Activated naive CD4-positive, alpha-beta T cell treated with anti-CD3 and anti-CD28 coated beads, Interleukin-2, amount 10 ng/mL, durations not matched to agents 7 days and 5 days (primary cell): Measurements from ENCODE around the gene MAGOHB.
"Not testable (repeated sequence)": the region's sequence is repeated elsewhere in the genome, so short reads cannot be mapped to it uniquely, and the experiment has no call there.

Source experiments
- CTCF ChIA-PET: fragments of 350-600 bp; sonication (Branson Sonifier 250); formaldehyde crosslinking; loops from one replicate; lab custom pipeline; 2021; ENCODE audit warnings: antibody characterized with exemption; lab: Charles Lee
- DNase-seq: peaks from one replicate; pipeline ENCODE4 v3.0.0-alpha.2; 2020
- H3K27ac Mint-ChIP-seq: one replicate; pipeline ENCODE4 v1.8.0; 2021; ENCODE audit warnings: mild to moderate bottlenecking, moderate library complexity, mixed read lengths
- H3K27me3 Mint-ChIP-seq: one replicate; pipeline ENCODE4 v1.8.0; 2021; ENCODE audit warnings: mild to moderate bottlenecking, mixed read lengths
- H3K36me3 Mint-ChIP-seq: one replicate; pipeline ENCODE4 v1.8.0; 2021; ENCODE audit warnings: mixed read lengths
- H3K4me1 Mint-ChIP-seq: one replicate; pipeline ENCODE4 v1.8.0; 2021; ENCODE audit warnings: mixed read lengths
- H3K4me3 Mint-ChIP-seq: one replicate; pipeline ENCODE4 v1.8.0; 2021; ENCODE audit warnings: mild to moderate bottlenecking, moderate library complexity, mixed read lengths
- H3K9me3 Mint-ChIP-seq: one replicate; pipeline ENCODE4 v1.8.0; 2021; ENCODE audit warnings: mixed read lengths

Gene MAGOHB

DNA sequence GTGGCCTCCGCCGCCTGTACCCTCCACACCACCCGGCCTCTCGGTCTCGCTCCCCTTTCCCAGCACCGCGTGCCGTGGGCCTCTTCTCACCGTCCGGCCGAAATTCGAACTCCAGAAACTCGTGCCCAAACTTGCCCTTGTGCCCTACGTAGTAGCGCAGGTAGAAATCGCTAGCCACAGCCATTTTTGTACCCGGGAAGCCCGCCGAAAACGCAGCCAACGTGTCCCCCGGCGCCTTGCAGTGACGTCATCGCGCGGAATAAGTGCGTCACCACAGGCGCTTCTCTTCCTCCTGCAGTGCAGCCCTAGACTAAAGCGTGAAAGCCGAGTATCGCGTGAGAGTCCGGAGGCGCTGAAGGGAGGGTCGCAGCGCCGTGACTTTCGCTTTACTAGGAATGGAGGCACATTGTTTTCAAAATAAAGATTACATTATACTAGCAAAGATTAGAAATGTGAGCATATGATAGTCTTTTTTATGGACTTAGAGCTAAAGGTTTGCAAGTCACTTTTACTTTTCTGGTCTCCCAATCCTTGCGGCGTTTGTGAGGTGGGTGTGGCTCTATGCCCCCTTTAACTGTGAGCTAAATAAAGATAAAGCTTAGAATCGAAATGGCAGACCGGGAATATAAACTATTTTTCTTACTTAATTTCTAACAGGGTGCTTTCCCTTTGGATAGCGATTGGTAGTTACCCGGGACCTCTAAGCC lies at the start of gene MAGOHB:
MAGOHB (minus strand) TSS at position 261 of the 707 bp plus-strand sequence; CDS start at position 184, 77 bp downstream.
- Mint-ChIP-seq H3K27ac (peak within 1 kb of the TSS; percentile 99), H3K27me3 (peaks cover 14% of the 10 kb centered on the region), H3K36me3 (peaks cover 29% of the 10 kb centered on the region), H3K4me1 (peaks cover 35% of the 10 kb centered on the region), H3K9me3 (no peaks in the 10 kb centered on the region), H3K4me3 (peak within 1 kb of the TSS; percentile 99)
- DNase-seq: peak; percentile 99
- CTCF ChIA-PET: no interaction called here

DNA sequence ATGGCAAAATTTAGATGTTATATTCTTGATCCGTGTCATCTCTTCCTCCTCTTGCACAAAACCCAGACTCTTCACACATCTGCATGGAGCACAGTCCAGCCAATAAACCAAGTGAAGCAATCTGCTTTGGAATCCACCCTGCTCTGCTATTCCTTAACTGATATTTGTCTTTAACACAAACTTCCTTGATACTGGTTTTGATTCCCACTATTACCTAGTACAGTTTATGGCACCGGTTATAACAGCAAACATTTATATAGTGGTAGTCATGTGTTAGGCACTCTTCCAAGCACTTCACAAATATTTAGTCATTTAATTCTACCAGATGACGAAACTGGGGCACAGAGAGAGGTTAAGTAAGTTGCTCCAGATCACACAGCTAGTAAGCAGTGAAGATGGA lies 47.9 kb upstream of the MAGOHB start:
- no peak for DNase-seq
- H3K9me3 Mint-ChIP-seq: peaks cover 2% of the 10 kb centered on the region
- H3K36me3 Mint-ChIP-seq: no peaks in the 10 kb centered on the region
- H3K4me1 Mint-ChIP-seq: no peaks in the 10 kb centered on the region
- H3K27ac Mint-ChIP-seq: no peak overlapping the region
- CTCF ChIA-PET: no interaction called here
- H3K4me3 Mint-ChIP-seq: no peak overlapping the region
- H3K27me3 Mint-ChIP-seq: peaks cover 31% of the 10 kb centered on the region

DNA sequence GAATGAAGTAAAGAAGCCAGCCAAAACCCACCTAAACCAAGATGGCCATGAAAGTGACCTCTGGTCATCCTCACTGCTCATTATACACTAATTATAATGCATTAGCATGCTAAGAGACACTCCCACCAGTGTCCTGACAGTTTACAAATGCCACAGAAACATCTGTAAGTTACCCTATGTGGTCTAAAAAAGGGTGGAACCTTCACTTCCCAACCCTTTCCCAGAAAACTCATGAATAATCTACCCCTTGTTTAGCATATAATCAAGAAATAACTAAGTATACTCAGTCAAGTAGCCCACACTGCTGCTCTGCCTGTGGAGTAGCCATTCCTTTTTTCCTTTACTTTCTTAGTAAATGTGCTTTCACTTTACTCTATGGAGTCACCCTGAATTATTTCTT lies 40.6 kb upstream of the MAGOHB start:
- peaks cover 2% of the 10 kb centered on the region for H3K9me3 Mint-ChIP-seq
- H3K36me3 Mint-ChIP-seq: no peaks in the 10 kb centered on the region
- H3K4me1 Mint-ChIP-seq: no peaks in the 10 kb centered on the region
- H3K27ac Mint-ChIP-seq: no peak overlapping the region
- no peak overlapping the region for H3K4me3 Mint-ChIP-seq
- peaks cover 25% of the 10 kb centered on the region for H3K27me3 Mint-ChIP-seq
- CTCF ChIA-PET: no interaction called here
- DNase-seq: no peak

DNA sequence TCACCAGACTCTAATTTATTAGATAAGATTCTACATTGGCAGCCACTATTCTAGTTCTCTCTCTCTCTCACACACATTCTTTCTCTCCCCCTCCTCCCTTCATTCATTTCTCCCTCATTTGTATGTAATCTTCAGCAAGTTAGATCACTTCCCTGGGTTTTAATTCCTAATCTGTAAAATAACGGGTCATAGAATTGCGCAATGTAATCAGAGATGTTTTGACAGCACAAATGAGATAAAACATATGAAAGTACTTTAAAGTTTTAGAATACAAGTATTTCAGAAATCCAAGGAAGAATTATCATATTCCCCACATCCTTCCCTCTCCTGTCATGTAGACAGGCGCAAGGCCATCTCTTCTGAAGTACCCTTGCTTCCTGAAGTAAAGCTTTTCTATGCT lies 38.8 kb upstream of the MAGOHB start:
- Mint-ChIP-seq H3K27me3 (peaks cover 23% of the 10 kb centered on the region), H3K27ac (no peak overlapping the region), H3K4me1 (no peaks in the 10 kb centered on the region), H3K9me3 (peaks cover 9% of the 10 kb centered on the region), H3K4me3 (no peak overlapping the region), H3K36me3 (no peaks in the 10 kb centered on the region)
- no peak for DNase-seq
- CTCF ChIA-PET: no interaction called here

DNA sequence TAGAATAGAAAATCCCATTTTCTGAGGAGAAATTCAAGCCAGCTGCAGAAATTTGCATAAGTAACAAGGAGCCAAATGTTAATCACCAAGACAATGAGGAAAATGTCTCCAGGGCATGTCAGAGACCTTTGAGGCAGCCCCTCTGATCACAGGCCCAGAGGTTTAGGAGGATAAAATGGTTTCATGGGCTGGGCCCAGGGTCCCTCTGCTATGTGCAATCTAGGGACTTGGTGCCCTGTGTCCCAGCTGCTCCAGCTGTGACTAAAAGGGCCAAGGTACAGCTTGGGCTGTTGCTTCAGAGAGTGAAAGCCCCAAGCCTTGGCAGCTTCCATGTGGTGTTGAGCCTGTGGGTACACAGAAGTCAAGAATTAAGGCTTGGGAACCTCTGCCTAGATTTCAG lies 33.2 kb upstream of the MAGOHB start:
- H3K9me3 Mint-ChIP-seq: peaks cover 28% of the 10 kb centered on the region
- H3K36me3 Mint-ChIP-seq, H3K4me1 Mint-ChIP-seq, CTCF ChIA-PET, DNase-seq, H3K4me3 Mint-ChIP-seq, H3K27ac Mint-ChIP-seq: not testable (repeated sequence)
- H3K27me3 Mint-ChIP-seq: peaks cover 21% of the 10 kb centered on the region

DNA sequence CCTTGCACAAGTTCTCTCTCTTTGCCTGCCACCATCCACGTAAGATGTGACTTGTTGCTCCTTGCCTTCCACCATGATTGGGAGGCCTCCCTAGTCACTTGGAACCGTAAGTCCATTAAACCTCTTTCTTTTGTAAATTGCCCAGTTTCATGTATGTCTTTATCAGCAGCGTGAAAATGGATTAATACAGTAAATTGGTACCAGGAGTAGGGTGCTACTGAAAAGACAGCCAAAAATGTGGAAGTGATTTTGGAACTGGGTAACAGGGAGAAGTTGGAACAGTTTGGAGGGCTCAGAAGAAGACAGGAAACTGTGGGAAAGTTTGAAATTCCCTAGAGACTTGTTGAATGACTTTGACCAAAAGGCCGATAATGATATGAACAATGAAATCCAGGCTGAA lies 32.5 kb upstream of the MAGOHB start:
- Mint-ChIP-seq H3K4me1 (no peaks in the 10 kb centered on the region), H3K27me3 (peaks cover 24% of the 10 kb centered on the region), H3K9me3 (peaks cover 28% of the 10 kb centered on the region), H3K27ac (no peak overlapping the region), H3K4me3 (no peak overlapping the region), H3K36me3 (peaks cover 3% of the 10 kb centered on the region)
- no peak for DNase-seq
- CTCF ChIA-PET: no interaction called here

DNA sequence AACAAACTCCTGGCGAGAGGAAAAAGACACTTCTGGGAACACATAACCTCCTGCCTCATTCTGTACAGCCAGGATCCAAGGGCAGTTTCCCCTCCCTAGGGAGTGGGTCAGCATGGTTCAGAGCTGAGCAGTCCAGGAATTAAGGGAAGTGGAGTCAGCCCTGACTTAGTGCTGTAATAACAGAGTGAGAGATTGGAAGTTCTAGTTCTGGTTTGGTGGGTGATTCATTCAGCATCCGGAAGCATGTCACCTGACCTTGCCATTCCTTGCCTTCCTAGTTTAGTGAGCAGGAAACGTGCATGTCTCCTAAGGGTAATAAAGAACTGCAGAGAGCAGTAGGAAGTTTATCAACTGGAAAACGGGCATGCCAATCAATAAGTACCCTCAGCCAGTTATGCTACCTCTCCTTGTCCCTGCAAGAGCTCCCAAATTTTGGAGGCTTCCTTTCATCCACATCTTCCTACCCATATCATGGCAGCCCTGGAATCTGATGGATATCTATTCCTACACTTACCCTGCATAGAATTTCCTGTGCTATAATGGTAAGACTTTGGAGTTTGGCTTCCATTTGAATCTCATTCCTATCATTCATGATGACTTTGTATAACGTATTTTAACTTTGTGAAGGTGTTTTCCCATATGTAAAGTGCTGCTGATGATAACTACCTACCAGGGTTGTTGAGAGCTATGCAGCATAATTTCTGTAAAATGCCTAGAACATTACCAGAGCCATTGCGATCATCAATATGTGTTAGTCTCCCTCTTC lies 28.5 kb upstream of the MAGOHB start:
- peaks cover 21% of the 10 kb centered on the region for H3K9me3 Mint-ChIP-seq
- no peak overlapping the region for H3K27ac Mint-ChIP-seq
- DNase-seq: no peak
- CTCF ChIA-PET: no interaction called here
- H3K36me3 Mint-ChIP-seq: peaks cover 3% of the 10 kb centered on the region
- no peaks in the 10 kb centered on the region for H3K4me1 Mint-ChIP-seq
- peaks cover 13% of the 10 kb centered on the region for H3K27me3 Mint-ChIP-seq
- H3K4me3 Mint-ChIP-seq: no peak overlapping the region

DNA sequence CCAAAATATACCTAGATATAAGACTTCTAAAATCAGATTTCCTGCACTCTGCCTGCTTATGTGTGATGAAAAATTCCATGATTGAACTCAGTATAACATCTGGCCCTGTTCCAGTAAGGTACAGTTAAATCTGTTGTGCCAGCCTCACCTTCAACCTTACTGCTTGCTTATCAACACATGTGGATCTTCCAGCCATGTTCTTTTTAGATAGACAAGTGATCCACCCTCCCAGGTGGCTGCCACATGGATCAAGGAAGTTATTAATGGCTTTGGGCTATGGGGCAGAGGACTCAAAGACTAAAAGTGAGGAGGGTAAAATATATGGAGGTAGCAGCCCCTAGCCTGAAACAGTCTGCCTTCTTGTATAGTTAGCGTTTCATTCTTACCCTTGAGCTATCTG lies 25.3 kb upstream of the MAGOHB start:
- DNase-seq: no peak
- no peaks in the 10 kb centered on the region for H3K4me1 Mint-ChIP-seq
- no peak overlapping the region for H3K27ac Mint-ChIP-seq
- H3K4me3 Mint-ChIP-seq: no peak overlapping the region
- peaks cover 18% of the 10 kb centered on the region for H3K27me3 Mint-ChIP-seq
- CTCF ChIA-PET: no interaction called here
- no peaks in the 10 kb centered on the region for H3K36me3 Mint-ChIP-seq
- H3K9me3 Mint-ChIP-seq: no peaks in the 10 kb centered on the region

DNA sequence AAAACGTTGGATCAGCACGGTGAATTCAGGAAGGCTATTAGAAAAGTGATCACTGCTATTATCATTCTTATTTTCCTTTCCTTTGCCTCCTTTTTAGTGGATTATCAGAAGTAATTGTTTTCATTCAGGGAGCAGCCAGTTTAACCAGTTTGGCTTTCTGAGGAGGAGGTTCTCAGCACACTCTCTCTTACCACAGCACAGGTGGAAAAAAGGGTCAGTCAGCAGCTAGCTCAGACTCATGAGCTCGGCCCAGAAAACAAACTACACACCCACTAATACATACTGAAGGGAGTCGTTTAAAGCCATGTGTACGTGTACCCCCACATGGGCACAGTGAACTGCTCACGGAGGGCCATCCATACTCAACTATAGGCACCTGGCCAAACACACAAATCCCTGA lies 23.2 kb upstream of the MAGOHB start:
- no peak for DNase-seq
- Mint-ChIP-seq H3K9me3 (no peaks in the 10 kb centered on the region), H3K4me3 (no peak overlapping the region), H3K27ac (no peak overlapping the region), H3K4me1 (no peaks in the 10 kb centered on the region), H3K27me3 (peaks cover 18% of the 10 kb centered on the region), H3K36me3 (no peaks in the 10 kb centered on the region)
- CTCF ChIA-PET: no interaction called here

DNA sequence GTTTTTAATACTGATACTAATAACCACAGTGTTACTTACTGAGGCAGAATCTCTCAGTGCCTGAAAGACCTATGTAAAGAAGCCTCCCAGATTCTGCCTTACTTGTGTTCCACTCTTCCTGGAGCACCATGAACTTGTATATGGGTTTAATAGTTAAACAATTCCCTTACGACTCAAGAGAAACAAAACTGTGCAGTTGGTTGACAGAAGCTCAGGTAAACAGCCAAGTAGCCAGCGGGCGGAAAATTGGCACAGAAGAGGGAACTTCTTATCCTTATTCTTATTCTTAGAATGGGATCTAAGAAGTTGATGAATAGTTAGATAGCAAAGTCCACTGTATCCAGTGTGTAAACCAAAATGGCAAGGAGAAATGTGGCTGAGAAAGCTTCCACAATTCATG lies 22.7 kb upstream of the MAGOHB start:
- Mint-ChIP-seq H3K36me3 (no peaks in the 10 kb centered on the region), H3K4me1 (no peaks in the 10 kb centered on the region), H3K4me3 (no peak overlapping the region), H3K9me3 (no peaks in the 10 kb centered on the region), H3K27me3 (peaks cover 14% of the 10 kb centered on the region), H3K27ac (no peak overlapping the region)
- DNase-seq: no peak
- CTCF ChIA-PET: no interaction called here

DNA sequence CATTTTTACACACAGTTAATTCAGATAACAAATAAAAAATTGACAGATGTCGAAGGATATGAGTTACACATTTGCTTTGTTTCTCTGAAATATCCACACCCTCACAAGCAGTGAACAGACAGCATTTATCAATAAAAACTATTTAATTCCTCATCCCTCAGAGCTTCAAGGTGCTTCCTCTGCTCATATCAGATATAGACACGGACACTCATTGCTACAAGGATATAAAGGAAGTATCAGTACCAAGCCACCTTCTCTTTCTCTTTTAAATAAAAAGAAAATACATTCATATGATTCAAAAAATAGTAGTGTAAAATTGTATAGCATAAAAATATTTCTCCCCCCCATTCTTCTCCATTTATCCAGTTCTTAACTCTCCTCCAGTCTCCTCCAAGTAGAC lies 21.9 kb upstream of the MAGOHB start:
- no peaks in the 10 kb centered on the region for H3K9me3 Mint-ChIP-seq
- H3K4me1 Mint-ChIP-seq: no peaks in the 10 kb centered on the region
- H3K36me3 Mint-ChIP-seq: no peaks in the 10 kb centered on the region
- CTCF ChIA-PET: no interaction called here
- no peak for DNase-seq
- peaks cover 12% of the 10 kb centered on the region for H3K27me3 Mint-ChIP-seq
- H3K27ac Mint-ChIP-seq: no peak overlapping the region
- no peak overlapping the region for H3K4me3 Mint-ChIP-seq

DNA sequence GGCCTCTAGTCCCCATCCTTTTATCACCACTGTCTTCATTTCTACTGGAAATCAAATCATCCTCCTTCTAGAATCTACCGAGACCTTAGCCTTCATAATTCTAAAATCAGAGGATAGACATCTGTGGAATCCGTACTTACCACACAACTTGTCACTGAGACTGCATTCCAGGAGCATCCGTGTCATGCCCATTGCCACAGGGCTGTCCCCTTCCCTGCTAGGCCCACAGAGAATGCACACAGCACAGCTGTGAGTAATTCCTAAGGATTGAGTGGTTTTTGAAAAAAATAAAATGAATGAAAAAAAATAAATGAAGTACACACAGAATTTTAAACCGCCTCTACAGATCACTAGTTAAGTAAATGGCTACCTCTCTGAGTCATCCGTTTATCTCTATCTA lies 21.0 kb upstream of the MAGOHB start:
- Mint-ChIP-seq H3K27me3 (peaks cover 13% of the 10 kb centered on the region), H3K4me3 (no peak overlapping the region), H3K4me1 (no peaks in the 10 kb centered on the region), H3K36me3 (no peaks in the 10 kb centered on the region), H3K27ac (no peak overlapping the region), H3K9me3 (no peaks in the 10 kb centered on the region)
- DNase-seq: no peak
- CTCF ChIA-PET: no interaction called here

DNA sequence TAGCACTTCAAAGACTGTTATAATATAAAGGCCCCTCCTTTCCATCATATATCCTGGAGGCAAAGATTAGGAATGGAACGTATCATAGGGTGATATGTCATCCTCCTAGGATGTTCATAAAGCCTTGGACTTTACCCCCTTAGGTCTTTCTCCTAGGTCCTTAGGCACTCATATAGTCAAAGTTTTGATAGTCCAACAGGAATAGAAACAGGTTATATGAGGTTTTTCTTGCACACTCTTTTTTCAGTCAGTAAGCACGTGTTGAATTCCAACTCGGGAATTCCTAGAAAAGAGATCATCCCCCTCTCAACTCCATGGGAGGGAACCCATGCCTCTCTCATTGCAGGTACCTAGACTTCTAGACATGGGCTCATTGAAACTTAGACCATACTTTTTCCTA lies 20.1 kb upstream of the MAGOHB start:
- no peaks in the 10 kb centered on the region for H3K4me1 Mint-ChIP-seq
- H3K36me3 Mint-ChIP-seq: no peaks in the 10 kb centered on the region

DNA sequence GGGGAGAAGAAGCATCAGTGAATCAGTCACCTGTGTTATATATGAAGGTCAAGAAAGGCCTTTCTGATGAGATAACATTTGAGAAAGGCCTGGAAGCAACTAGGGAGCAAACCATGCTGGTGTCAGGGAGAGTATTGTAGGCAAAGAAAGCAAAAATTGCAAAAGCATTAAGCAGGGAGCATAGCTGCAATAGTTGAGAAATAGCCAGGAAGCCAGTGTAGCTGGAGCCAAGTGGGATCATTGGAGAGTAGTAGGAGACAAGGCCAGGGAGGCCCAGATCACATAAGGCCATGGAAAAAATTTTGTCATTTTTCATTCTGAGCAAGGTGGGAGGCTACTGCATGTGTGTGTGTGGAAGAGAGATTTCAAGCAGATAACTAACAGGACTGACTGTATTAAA lies 18.8 kb upstream of the MAGOHB start:
- H3K4me1 Mint-ChIP-seq: no peaks in the 10 kb centered on the region
- H3K4me3 Mint-ChIP-seq: no peak overlapping the region
- H3K36me3 Mint-ChIP-seq: no peaks in the 10 kb centered on the region
- peaks cover 20% of the 10 kb centered on the region for H3K27me3 Mint-ChIP-seq
- DNase-seq: no peak
- no peak overlapping the region for H3K27ac Mint-ChIP-seq
- no peaks in the 10 kb centered on the region for H3K9me3 Mint-ChIP-seq
- CTCF ChIA-PET: no interaction called here

More for the DNA sequence above, 20.1 kb upstream of the MAGOHB start:
- CTCF ChIA-PET: no interaction called here
- Mint-ChIP-seq H3K9me3 (no peaks in the 10 kb centered on the region), H3K27me3 (peaks cover 16% of the 10 kb centered on the region), H3K4me3 (no peak overlapping the region), H3K27ac (no peak overlapping the region)
- no peak for DNase-seq

DNA sequence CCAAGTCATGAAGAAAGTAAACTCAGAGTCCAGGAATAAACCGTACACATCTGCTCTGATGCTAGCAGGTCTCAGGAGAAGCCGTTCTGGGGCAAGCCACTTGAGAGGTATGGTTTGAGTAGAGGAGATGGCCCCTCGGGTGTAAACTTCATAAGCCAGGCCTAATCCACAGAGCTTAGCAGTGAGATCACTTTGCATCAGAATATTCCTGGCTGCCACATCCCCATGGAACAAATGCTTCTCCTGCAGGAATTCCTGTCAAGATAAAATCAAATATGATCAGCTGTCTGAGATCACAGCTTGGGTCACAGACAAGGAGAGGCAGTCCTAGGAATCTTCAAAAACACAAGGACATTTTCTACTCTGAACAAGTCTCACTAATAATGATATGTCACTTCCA lies 11.2 kb upstream of the MAGOHB start:
- H3K27me3 Mint-ChIP-seq: peaks cover 25% of the 10 kb centered on the region
- CTCF ChIA-PET: no interaction called here

More for the DNA sequence above, 11.2 kb upstream of the MAGOHB start:
- H3K27ac Mint-ChIP-seq: no peak overlapping the region
- no peaks in the 10 kb centered on the region for H3K36me3 Mint-ChIP-seq
- H3K4me3 Mint-ChIP-seq: no peak overlapping the region
- DNase-seq: no peak
- no peaks in the 10 kb centered on the region for H3K4me1 Mint-ChIP-seq
- no peaks in the 10 kb centered on the region for H3K9me3 Mint-ChIP-seq
